Kidney glomerular epithelial cell (primary cell): Measurements from ENCODE around the gene CACNA1G.
A peak's percentile ranks its signal among the peaks of the same experiment; 100 is the strongest.

ENCODE experiments used
- DNase-seq: peaks from one replicate; lab custom pipeline; 2025; lab: John Stamatoyannopoulos, UW

Gene CACNA1G

GRCh38 chr17:50651661-50652060 lies 91.1 kb downstream of the CACNA1G start:
- no peak for DNase-seq

GRCh38 chr17:50653738-50654137 lies 93.2 kb downstream of the CACNA1G start:
- no peak for DNase-seq

- DNase-seq, result no peak
Observed at GRCh38 chr17:50656509-50656908, 96.0 kb downstream of the CACNA1G start.

- no peak for DNase-seq
Observed at GRCh38 chr17:50657054-50657453, 96.5 kb downstream of the CACNA1G start.

GRCh38 chr17:50657627-50658026 lies 97.1 kb downstream of the CACNA1G start:
- DNase-seq, result no peak

- DNase-seq, result no peak
Observed at GRCh38 chr17:50658616-50659015, 98.1 kb downstream of the CACNA1G start.

GRCh38 chr17:50659179-50659578 lies 98.7 kb downstream of the CACNA1G start:
- DNase-seq, result no peak

GRCh38 chr17:50660042-50660886 lies 99.7 kb downstream of the CACNA1G start:
- no peak for DNase-seq

- no peak for DNase-seq
Observed at GRCh38 chr17:50660887-50661345, 100.4 kb downstream of the CACNA1G start.

GRCh38 chr17:50661348-50661747 lies 100.8 kb downstream of the CACNA1G start:
- no peak for DNase-seq

- peak; percentile 96 for DNase-seq
Observed at GRCh38 chr17:50661795-50662391, 101.4 kb downstream of the CACNA1G start.

- no peak for DNase-seq
Observed at GRCh38 chr17:50662632-50663225, 102.2 kb downstream of the CACNA1G start.

- no peak for DNase-seq
Observed at GRCh38 chr17:50663812-50664374, 103.4 kb downstream of the CACNA1G start.

- no peak for DNase-seq
Observed at GRCh38 chr17:50664788-50665458, 104.4 kb downstream of the CACNA1G start.

- DNase-seq, result no peak
Observed at GRCh38 chr17:50665838-50666237, 105.3 kb downstream of the CACNA1G start.

GRCh38 chr17:50666316-50666715 lies 105.8 kb downstream of the CACNA1G start:
- no peak for DNase-seq

- no peak for DNase-seq
Observed at GRCh38 chr17:50667259-50668024, 106.9 kb downstream of the CACNA1G start.

GRCh38 chr17:50668025-50668837 lies 107.7 kb downstream of the CACNA1G start:
- DNase-seq, result peak; percentile 17

- DNase-seq, result no peak
Observed at GRCh38 chr17:50668838-50669581, 108.5 kb downstream of the CACNA1G start.

- DNase-seq, result no peak
Observed at GRCh38 chr17:50672071-50672470, 111.6 kb downstream of the CACNA1G start.
